K562 (cell line): ENCODE data around the gene ARHGAP22. TPM values are rescaled to one million over a fixed set of nuclear protein-coding genes. Genes with fewer than 3 reads are reported as not detected.

Experiments
- GABPB1 ChIP-seq: sonication (generic); formaldehyde crosslinking; IDR thresholded peaks from 2 replicates; pipeline ENCODE4 v1.8.0; 2022; ENCODE audit warnings: mild to moderate bottlenecking, missing genetic modification reagents
- HNRNPUL1 ChIP-seq: fragments of 200-400 bp; formaldehyde crosslinking; IDR thresholded peaks from 2 replicates; pipeline ENCODE4 v1.6.1; 2017; ENCODE audit warnings: low read length
- KAT7 ChIP-seq: sonication (generic); formaldehyde crosslinking; IDR thresholded peaks from 2 replicates; pipeline ENCODE4 v1.8.0; 2022; ENCODE audit warnings: missing genetic modification reagents, mild to moderate bottlenecking, borderline replicate concordance
- MCM3 ChIP-seq: fragments of 450-650 bp; IDR thresholded peaks from 2 replicates; pipeline ENCODE4 v1.6.1; 2016
- MED1 ChIP-seq: sonication (generic); formaldehyde crosslinking; IDR thresholded peaks from 2 replicates; pipeline ENCODE4 v1.8.1; 2023; ENCODE audit warnings: missing genetic modification reagents, borderline replicate concordance
- POLR3G ChIP-seq: IDR thresholded peaks from 2 replicates; pipeline ENCODE4 v1.6.1; 2011; ENCODE audit not compliant: insufficient read length, insufficient replicate concordance; ENCODE audit errors: extremely low read depth
- RBM15 ChIP-seq: fragments of 200-400 bp; formaldehyde crosslinking; IDR thresholded peaks from 2 replicates; pipeline ENCODE4 v1.6.1; 2018; ENCODE audit warnings: mild to moderate bottlenecking, low read length, moderate library complexity; ENCODE audit not compliant: insufficient read depth
- RUNX1 ChIP-seq: sonication (generic); IDR thresholded peaks from 2 replicates; pipeline ENCODE4 v1.6.1; 2016; ENCODE audit warnings: antibody characterized with exemption, low read depth
- SIN3A ChIP-seq, 2 experiments: fragments of 150-350 bp in 1 of 2; IDR thresholded peaks; 2 replicates each; pipeline ENCODE4 v1.6.1; 2011 to 2016; ENCODE audit warnings: borderline replicate concordance in 2 of 2, low read depth in 2 of 2, low read length in 2 of 2, mild to moderate bottlenecking in 2 of 2, moderate library complexity in 2 of 2; ENCODE audit not compliant: control insufficient read depth in 1 of 2
- SMAD1 ChIP-seq: fragments of 150-350 bp; IDR thresholded peaks from 2 replicates; pipeline ENCODE4 v1.6.1; 2014; ENCODE audit warnings: low read length, low read depth; ENCODE audit not compliant: partially characterized antibody
- SMAD2 ChIP-seq: fragments of 150-350 bp; IDR thresholded peaks from 2 replicates; pipeline ENCODE4 v1.6.1; 2014; ENCODE audit warnings: low read depth, mild to moderate bottlenecking, low read length
- STAT5A ChIP-seq: IDR thresholded peaks from 2 replicates; pipeline ENCODE4 v1.6.1; 2012; ENCODE audit warnings: low read length, inconsistent platforms, borderline replicate concordance
- TAF1 ChIP-seq: IDR thresholded peaks from 2 replicates; pipeline ENCODE4 v1.6.1; 2011; ENCODE audit warnings: mild to moderate bottlenecking, low read length, moderate library complexity; ENCODE audit not compliant: insufficient read depth, control insufficient read depth, severe bottlenecking; ENCODE audit errors: extremely low read depth
- TCF3 ChIP-seq: sonication (generic); formaldehyde crosslinking; IDR thresholded peaks from 2 replicates; pipeline ENCODE4 v1.4.0; 2020; ENCODE audit warnings: mild to moderate bottlenecking, missing genetic modification reagents
- UBTF ChIP-seq, 2 experiments: IDR thresholded peaks; 2 replicates each; pipeline ENCODE4 v1.6.1; 2012; ENCODE audit warnings: improper control_type of control experiment in 2 of 2, low read depth in 2 of 2, low read length in 2 of 2, borderline replicate concordance in 1 of 2
- ZNF512 ChIP-seq: IDR thresholded peaks from 2 replicates; pipeline ENCODE4 v1.6.1; 2016; ENCODE audit warnings: missing genetic modification characterization, missing compliant biosample characterization
- ZNF561 ChIP-seq: fragments of 450-650 bp; formaldehyde crosslinking; conservative IDR thresholded peaks from 2 replicates; pipeline ENCODE4 v1.4.0; 2020; ENCODE audit warnings: mild to moderate bottlenecking, moderate library complexity
- polyA plus RNA-seq, 8 experiments: library from polyadenylated mRNA; depleted of rRNA in 4 of 8; stranded (reverse) in 5 of 8; unstranded in 3 of 8; fragments of >200 nt; fragmentation: Nextera tagmentation in 2 of 8; fragmentation: Illumina TruSeq in 1 of 8; extraction: Ambion mirVana in 2 of 8; extraction: Trizol in 1 of 8; gene quantifications; 2 replicates each; pipeline versions ENCODE4 v1.2.1 to v1.2.3, GENCODE V29; 2011 to 2014; ENCODE audit warnings: inconsistent platforms in 1 of 8, missing spikeins in 1 of 8
- total RNA-seq, 7 experiments: library from RNA; depleted of rRNA in 6 of 7; stranded (reverse); fragments of >200 nt in 6 of 7; fragmentation: Illumina TruSeq in 2 of 7; extraction: Trizol in 2 of 7; gene quantifications; 2 replicates each; pipeline versions ENCODE4 v1.2.1 to v1.2.3, GENCODE V29; 2011 to 2021; ENCODE audit warnings: low replicate concordance in 1 of 7
- TF ChIP-seq, protein P1 (sequence below): fragments of 250-450 bp; sonication (Bioruptor Pico); IDR thresholded peaks from 2 replicates; pipeline ENCODE4 v1.4.0; 2020; ENCODE audit warnings: mild to moderate bottlenecking, moderate library complexity
- TF ChIP-seq, protein P2 (sequence below): fragments of 250-450 bp; sonication (Bioruptor Pico); IDR thresholded peaks from 2 replicates; pipeline ENCODE4 v1.5.0; 2021

The ARHGAP22 gene
- total and polyA plus RNA-seq, 9 of the 15 experiments (the other 6 are each of a cell fraction or from before 2014, with no cell fraction given): 1.3 to 28.1 (median 12.7) TPM

DNA sequence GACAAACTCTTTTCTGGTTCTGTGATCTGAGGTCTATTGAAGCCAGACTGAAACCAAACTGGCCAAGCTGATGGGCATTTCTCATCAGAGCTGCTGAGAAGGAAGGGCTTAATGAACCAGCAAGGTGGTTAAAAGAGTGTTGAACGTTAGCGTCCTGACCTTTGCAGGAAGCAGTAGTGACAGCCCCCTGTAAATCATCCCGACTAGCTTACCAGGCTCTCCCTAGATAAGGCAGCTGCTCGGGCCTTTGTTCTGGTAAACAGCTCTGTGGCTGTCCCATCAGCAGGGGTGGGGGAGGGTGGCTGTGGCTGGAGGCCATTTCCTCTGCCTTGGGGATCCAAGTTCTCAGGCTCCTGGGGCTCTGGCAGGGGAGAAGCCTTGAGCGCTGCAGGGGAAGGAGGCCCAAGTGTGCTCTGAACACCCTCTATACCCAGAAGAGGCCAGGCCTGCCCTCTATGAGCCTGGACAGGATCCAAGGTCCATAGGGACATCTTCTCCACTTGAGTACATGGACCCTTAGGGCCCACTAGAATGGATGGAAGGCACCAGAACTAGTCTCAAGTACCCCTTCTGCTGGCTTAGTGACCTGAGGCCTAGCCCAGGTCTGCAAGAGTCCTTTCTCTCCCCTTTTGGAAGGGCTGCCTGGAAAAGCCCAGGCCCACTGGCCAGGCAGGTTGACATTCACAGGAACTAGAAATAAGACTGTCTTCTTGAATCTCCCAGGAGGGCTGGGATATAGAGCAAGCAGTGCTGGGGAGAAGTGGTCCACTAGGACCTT lies 134.6 kb downstream of the ARHGAP22 start (continued):
- TF ChIP-seq UBTF (IDR thresholded peaks at IDR 0.05; ENCODE audit: borderline replicate concordance in 1 of 2, low read depth in 2 of 2, low read length in 2 of 2) (0 out of 4 replicates have a peak, but pooled peaks of 1 of the 2 experiments have one; percentile 47), ZNF561 (no peak), RBM15 (no peak), KAT7 (0 out of 2 replicates have a peak, but pooled peaks have one; percentile 25), POLR3G (no peak), SIN3A (IDR thresholded peaks at IDR 0.05; ENCODE audit: borderline replicate concordance in 2 of 2, control insufficient read depth in 1 of 2, low read depth in 2 of 2, low read length in 2 of 2) (0 out of 4 replicates have a peak, but pooled peaks have one; percentile 50 to 51), HNRNPUL1 (no peak), RUNX1 (peak; percentile 62; the same call in 1 of the 2 replicates), GABPB1 (CRISPR knock-in tag) (peak; percentile 73), ZNF512 (tag) (no peak), STAT5A (peak; percentile 92), TCF3 (peak; percentile 98), SMAD1 (peak; percentile 88), SMAD2 (no peak), MED1 (CRISPR knock-in tag) (no peak), MCM3 (no peak), TAF1 (peak; percentile 82)
- TF ChIP-seq, protein P1, sequence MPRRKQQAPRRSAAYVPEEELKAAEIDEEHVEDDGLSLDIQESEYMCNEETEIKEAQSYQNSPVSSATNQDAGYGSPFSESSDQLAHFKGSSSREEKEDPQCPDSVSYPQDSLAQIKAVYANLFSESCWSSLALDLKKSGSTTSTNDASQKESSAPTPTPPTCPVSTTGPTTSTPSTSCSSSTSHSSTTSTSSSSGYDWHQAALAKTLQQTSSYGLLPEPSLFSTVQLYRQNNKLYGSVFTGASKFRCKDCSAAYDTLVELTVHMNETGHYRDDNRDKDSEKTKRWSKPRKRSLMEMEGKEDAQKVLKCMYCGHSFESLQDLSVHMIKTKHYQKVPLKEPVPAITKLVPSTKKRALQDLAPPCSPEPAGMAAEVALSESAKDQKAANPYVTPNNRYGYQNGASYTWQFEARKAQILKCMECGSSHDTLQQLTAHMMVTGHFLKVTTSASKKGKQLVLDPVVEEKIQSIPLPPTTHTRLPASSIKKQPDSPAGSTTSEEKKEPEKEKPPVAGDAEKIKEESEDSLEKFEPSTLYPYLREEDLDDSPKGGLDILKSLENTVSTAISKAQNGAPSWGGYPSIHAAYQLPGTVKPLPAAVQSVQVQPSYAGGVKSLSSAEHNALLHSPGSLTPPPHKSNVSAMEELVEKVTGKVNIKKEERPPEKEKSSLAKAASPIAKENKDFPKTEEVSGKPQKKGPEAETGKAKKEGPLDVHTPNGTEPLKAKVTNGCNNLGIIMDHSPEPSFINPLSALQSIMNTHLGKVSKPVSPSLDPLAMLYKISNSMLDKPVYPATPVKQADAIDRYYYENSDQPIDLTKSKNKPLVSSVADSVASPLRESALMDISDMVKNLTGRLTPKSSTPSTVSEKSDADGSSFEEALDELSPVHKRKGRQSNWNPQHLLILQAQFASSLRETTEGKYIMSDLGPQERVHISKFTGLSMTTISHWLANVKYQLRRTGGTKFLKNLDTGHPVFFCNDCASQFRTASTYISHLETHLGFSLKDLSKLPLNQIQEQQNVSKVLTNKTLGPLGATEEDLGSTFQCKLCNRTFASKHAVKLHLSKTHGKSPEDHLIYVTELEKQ: no peak; the same call in 1 of the 2 replicates
- TF ChIP-seq, protein P2, sequence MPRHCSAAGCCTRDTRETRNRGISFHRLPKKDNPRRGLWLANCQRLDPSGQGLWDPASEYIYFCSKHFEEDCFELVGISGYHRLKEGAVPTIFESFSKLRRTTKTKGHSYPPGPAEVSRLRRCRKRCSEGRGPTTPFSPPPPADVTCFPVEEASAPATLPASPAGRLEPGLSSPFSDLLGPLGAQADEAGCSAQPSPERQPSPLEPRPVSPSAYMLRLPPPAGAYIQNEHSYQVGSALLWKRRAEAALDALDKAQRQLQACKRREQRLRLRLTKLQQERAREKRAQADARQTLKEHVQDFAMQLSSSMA (CRISPR knock-in tag): no peak
